Osteoblast (primary cell): ENCODE data around the gene CACNA1H. TPM values are rescaled to one million over a fixed set of nuclear protein-coding genes. Genes with fewer than 3 reads are reported as not detected.

Experiments
- DNase-seq: peaks from one replicate; pipeline ENCODE4 v3.0.0; 2011; ENCODE audit warnings: low spot score, mixed read lengths; ENCODE audit not compliant: insufficient read length; ENCODE audit errors: missing footprints
- H2AFZ ChIP-seq: 2 replicates; pipeline ENCODE4 v1.6.0; 2011; ENCODE audit warnings: mild to moderate bottlenecking, low read length
- H3K27ac ChIP-seq: 2 replicates; pipeline ENCODE4 v1.5.1; 2011; ENCODE audit warnings: mild to moderate bottlenecking, low read depth, low read length, moderate library complexity
- H3K27me3 ChIP-seq: 2 replicates; pipeline ENCODE4 v1.6.0; 2012; ENCODE audit warnings: mild to moderate bottlenecking, control low read depth, inconsistent platforms, low read length, moderate library complexity; ENCODE audit not compliant: insufficient read depth
- H3K36me3 ChIP-seq: 2 replicates; pipeline ENCODE4 v1.5.1; 2011; ENCODE audit warnings: mild to moderate bottlenecking, low read length, control low read depth, moderate library complexity; ENCODE audit not compliant: insufficient read depth
- H3K4me1 ChIP-seq: 2 replicates; pipeline ENCODE4 v1.5.1; 2011; ENCODE audit warnings: mild to moderate bottlenecking, low read length, control low read depth, moderate library complexity; ENCODE audit not compliant: insufficient read depth
- H3K4me2 ChIP-seq: 2 replicates; pipeline ENCODE4 v1.6.0; 2011; ENCODE audit warnings: mild to moderate bottlenecking, low read length; ENCODE audit not compliant: insufficient read depth
- H3K4me3 ChIP-seq: fragments of 200-600 bp; sonication (generic); 3 replicates; pipeline ENCODE4 v1.5.1; 2012; ENCODE audit warnings: mild to moderate bottlenecking, low read length, inconsistent platforms; ENCODE audit not compliant: insufficient read depth
- H3K79me2 ChIP-seq: 2 replicates; pipeline ENCODE4 v1.6.0; 2012; ENCODE audit warnings: mild to moderate bottlenecking, low read length, control low read depth, inconsistent platforms; ENCODE audit not compliant: insufficient read depth
- H3K9me3 ChIP-seq: 2 replicates; pipeline ENCODE4 v1.5.1; 2011; ENCODE audit warnings: low read depth, low read length, control low read depth
- H4K20me1 ChIP-seq: 2 replicates; pipeline ENCODE4 v1.6.0; 2012; ENCODE audit warnings: mild to moderate bottlenecking, low read length, control low read depth; ENCODE audit not compliant: insufficient read depth
- CTCF ChIP-seq: IDR thresholded peaks from 2 replicates; pipeline ENCODE4 v1.5.1; 2011; ENCODE audit warnings: mild to moderate bottlenecking, low read depth, low read length, moderate library complexity; ENCODE audit errors: extremely low read depth
- total RNA-seq: library from RNA; depleted of rRNA; stranded (reverse); fragments of >200 nt; gene quantifications from 2 replicates; pipeline ENCODE4 v1.2.3, GENCODE V29; 2012

CACNA1H gene
- total RNA-seq, 1 donor = under 0.01 TPM

- Histone ChIP-seq H3K27me3 (no peaks in the 10 kb centered on the region), H3K4me3 (no peak overlapping the region), H3K9me3 (no peaks in the 10 kb centered on the region), H2AFZ (no peak overlapping the region), H3K27ac (no peak overlapping the region), H4K20me1 (no peaks in the 10 kb centered on the region), H3K4me2 (no peak overlapping the region), H3K36me3 (no peaks in the 10 kb centered on the region), H3K79me2 (no peaks in the 10 kb centered on the region), H3K4me1 (no peaks in the 10 kb centered on the region)
- no peak for DNase-seq
- TF ChIP-seq CTCF = no peak
Measured at GRCh38 chr16:1209081-1209480, 56.2 kb downstream of the CACNA1H start.

GRCh38 chr16:1210461-1210860, 57.6 kb downstream of the CACNA1H start:
- H3K27me3 ChIP-seq = no peaks in the 10 kb centered on the region
- TF ChIP-seq CTCF = no peak
- no peaks in the 10 kb centered on the region for H3K9me3 ChIP-seq
- no peaks in the 10 kb centered on the region for H3K36me3 ChIP-seq
- H3K27ac ChIP-seq = no peak overlapping the region
- H2AFZ ChIP-seq = no peak overlapping the region
- DNase-seq = no peak
- H3K4me3 ChIP-seq = no peak overlapping the region
- no peaks in the 10 kb centered on the region for H3K4me1 ChIP-seq
- H4K20me1 ChIP-seq = no peaks in the 10 kb centered on the region
- no peaks in the 10 kb centered on the region for H3K79me2 ChIP-seq
- H3K4me2 ChIP-seq = no peak overlapping the region

- no peaks in the 10 kb centered on the region for H3K27me3 ChIP-seq
- H3K9me3 ChIP-seq = no peaks in the 10 kb centered on the region
Measured at GRCh38 chr16:1211451-1212268, 58.8 kb downstream of the CACNA1H start.

More at GRCh38 chr16:1211451-1212268, 58.8 kb downstream of the CACNA1H start:
- Histone ChIP-seq H3K27ac (no peak overlapping the region), H3K79me2 (no peaks in the 10 kb centered on the region), H2AFZ (no peak overlapping the region), H4K20me1 (no peaks in the 10 kb centered on the region), H3K4me2 (no peak overlapping the region), H3K4me1 (no peaks in the 10 kb centered on the region), H3K36me3 (no peaks in the 10 kb centered on the region), H3K4me3 (no peak overlapping the region)
- TF ChIP-seq CTCF = no peak
- no peak for DNase-seq
